Measurements from ENCODE around the gene PGM2.

PGM2 gene

GRCh38 chr4:37902738-37903693 lies 76.5 kb downstream of the PGM2 start:
- DNase-seq (ENCODE audit: low spot score): no peak

DNA sequence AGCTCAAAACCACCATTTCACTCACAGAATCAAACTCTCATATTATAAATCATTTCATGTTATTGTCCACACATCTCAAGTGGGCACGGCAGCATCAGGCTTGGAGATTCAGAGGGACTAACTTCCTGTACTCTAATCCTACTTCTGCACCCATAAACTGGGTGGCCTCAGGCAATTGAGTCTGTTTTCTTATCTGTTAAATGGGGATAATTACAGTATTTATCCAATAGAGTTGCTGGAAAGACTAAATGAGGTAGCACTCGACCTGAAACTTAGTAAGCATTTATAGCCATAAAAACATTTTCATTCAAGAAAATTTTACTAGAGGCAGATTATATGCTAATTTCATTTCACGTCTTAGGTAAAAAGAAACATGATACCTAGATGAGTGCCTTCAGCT lies 77.4 kb downstream of the PGM2 start:
- DNase-seq (ENCODE audit: low spot score): no peak

DNA sequence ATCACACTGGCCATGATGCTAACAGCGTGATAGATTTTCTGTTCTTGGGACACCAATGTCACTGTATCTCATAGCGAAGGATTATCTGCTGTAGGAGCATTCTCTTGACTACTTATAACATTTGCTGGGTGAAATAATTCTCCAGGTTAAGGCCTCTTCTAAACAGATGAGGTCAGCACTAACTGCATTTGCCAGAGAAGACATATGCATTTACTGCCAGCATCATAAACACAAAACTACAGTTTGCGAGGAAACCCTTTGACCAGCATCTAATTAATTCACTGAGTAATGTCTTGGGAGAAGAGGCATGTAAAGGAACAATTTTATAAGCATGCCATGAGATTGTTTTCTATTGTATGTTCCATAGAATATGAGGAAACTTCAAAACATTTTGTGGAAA lies 78.3 kb downstream of the PGM2 start:
- no peak for DNase-seq (ENCODE audit: low spot score)

GRCh38 chr4:37905533-37906169 lies 79.2 kb downstream of the PGM2 start:
- no peak for DNase-seq (ENCODE audit: low spot score)

DNA sequence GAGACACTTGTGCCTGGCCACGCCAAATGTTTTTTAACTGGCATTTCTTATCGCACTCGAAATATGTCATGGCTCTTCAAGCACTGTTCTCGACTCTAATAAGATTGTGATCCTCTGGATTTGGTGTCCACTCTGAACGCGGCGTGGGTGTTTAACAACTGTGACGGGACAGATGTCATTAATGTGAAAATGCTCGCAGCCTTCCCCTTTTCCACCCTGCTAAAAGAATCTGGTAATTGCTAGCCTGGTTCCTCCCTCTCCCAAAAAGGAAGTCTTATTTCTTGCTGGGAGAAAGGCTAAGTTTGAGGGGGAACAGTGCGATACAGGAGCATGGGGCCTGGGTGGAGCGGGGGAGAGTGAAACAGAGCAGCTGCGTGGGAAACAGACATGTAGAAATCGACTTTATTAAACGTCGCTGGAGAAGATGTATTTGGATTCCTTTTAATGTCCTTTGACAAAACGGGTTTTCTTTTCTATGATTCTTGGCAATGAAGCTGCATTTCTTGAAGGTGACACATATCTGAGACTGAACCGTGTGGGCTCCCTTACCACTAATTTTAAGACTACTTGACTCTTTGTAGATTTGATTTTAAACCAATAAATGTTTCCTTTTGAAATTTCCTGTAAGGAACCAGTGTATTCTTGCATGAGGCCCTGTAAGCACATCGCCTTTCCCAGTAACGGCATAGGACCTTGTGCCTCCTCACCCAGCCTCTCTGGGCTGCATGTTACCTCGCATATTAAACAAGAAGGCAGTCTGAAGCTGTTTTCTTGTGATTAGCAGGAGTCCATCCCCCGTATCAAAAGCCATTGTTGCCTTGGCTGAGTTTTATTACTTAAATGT lies 82.2 kb downstream of the PGM2 start:
- no peak for DNase-seq (ENCODE audit: low spot score)

DNA sequence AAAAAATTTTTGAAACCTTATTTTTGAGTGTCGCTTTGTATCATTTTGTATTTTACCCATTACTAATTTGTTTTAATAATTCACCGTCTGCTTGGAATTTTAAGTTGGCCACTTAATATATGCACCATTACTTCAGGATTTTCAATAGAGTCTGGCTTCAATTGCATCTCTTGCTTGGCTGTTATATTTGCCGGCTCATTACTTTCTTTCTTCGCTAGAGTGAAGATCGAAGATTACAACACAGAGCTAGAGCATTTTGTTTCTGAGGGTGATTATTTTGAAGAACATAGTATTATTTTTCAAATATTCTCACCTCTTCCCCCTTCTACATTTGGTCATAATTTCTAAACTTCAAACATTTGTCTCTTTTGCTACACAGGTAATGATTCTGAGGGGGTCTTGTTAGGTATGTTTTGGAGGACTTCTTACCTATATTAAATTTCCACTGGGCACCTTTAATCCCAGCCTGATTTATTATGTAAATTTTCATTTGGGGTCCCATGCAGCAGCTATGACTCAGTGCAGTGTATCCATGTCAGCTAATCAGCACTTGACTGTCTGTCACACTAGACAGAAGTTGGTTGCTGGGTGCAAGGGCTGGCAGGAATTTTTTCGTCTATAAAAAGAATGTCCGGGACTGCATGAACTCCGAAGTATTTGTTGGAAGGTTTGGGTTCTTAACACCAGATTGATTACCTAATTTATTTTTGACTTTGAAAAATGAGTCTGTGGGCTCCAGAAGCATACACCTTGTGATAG lies 83.0 kb downstream of the PGM2 start:
- DNase-seq (ENCODE audit: low spot score): no peak

DNA sequence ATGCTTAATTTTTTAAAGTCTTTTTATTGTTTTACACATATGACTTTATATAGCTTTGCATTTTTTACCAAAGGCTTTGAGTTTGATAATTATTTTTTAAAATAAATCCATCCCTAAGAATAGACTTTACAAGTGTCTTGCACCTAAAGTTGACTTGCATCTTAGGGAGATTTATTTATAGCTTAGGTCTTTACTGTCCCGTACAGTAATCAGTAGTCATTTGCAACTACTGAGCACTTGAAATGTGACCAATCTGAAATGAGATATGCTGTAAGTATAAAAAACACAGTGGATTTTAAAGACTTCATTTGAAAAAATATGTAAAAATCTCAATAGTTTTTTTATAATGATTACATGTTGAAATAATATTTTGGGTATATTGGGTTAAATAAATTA lies 83.6 kb downstream of the PGM2 start:
- DNase-seq (ENCODE audit: low spot score): no peak

All from NAMALWA (cell line).